NK-92 (cell line): ENCODE results near the gene WDHD1.
"Not testable (repeated sequence)": the region's sequence is repeated elsewhere in the genome, so short reads cannot be mapped to it uniquely, and the experiment has no call there.

Source experiments
- DNase-seq: peaks from one replicate; lab custom pipeline; 2025; ENCODE audit not compliant: unreplicated experiment; lab: John Stamatoyannopoulos, UW

Gene WDHD1

DNA sequence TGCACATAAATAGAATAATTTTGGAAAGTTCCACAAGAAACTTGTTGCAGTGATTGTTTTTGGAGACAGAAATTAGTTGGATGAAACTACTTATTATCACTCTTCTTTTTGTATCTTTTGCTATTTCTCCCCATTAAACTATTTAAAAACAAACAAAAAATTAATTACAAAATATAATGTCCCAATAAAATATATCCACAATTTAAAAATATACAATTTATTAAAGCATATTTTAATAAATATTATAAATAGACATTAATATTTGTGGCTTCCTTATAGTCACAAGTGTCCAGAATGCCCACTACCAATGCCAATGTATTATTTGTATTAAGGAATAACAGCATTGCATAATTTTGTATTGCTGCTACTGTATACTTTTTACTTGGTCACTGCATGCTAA is 71.8 kb downstream of the WDHD1 start:
- DNase-seq: no peak

DNA sequence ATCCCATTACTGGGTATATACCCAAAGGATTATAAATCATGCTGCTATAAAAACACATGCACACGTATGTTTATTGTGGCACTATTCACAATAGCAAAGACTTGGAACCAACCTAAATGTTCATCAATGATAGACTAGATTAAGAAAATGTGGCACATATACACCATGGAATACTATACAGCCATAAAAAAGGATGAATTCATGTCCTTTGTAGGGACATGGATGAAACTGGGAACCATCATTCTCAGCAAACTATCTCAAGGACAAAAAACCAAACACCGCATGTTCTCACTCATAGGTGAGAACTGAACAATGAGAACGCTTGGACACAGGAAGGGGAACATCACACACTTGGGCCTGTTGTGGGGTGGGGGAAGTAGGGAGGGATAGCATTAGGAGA is 73.3 kb downstream of the WDHD1 start:
- not testable (repeated sequence) for DNase-seq

DNA sequence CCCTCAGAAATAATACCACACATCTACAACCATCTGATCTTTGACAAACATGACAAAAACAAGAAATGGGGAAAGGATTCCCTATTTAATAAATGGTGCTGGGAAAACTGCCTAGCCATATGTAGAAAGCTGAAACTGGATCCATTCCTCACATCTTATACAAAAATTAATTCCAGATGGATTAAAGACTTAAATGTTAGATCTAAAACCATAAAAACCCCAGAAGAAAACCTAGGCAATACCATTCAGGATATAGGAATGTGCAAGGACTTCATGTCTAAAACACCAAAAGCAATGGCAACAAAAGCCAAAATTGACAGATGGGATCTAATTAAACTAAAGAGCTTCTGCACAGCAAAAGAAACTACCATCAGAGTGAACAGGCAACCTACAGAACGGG is 74.1 kb downstream of the WDHD1 start:
- DNase-seq: not testable (repeated sequence)

DNA sequence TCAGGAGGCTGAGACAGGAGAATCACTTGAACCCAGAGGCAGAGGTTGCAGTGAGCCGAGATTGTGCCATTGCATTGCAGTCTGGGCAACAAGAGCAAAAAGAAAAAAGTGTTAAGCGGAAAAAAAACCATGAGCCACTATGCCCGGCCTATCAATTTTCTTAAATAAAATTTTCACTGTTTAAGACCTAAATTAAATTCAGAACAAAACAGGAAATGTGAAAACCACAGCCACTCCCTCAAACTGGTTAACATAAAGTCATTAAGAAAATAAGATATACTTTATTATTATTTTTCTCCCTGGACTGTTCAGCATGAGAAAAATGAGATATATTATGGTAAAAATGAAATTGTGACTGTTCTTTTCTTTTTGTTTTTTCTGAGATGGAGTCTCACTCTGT is 79.7 kb downstream of the WDHD1 start:
- DNase-seq: no peak

DNA sequence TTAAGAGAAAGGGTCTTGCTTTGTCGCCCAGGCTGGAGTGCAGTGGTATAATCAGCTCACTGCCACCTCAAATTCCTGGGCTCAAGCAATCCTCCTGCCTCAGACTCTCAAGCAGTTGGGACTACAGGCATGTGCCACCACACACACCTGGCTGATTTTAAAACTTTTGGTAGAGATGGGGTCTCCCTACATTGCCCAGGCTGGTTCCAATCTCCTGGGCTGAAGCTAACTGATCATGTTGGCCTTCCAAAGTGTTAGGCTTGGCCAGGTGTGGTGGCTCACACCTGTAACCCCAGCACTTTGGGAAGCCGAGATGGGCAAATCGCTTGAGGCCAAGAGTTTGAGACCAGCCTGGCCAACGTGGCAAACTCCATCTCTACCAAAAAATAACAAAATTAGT is 80.4 kb downstream of the WDHD1 start:
- no peak for DNase-seq

DNA sequence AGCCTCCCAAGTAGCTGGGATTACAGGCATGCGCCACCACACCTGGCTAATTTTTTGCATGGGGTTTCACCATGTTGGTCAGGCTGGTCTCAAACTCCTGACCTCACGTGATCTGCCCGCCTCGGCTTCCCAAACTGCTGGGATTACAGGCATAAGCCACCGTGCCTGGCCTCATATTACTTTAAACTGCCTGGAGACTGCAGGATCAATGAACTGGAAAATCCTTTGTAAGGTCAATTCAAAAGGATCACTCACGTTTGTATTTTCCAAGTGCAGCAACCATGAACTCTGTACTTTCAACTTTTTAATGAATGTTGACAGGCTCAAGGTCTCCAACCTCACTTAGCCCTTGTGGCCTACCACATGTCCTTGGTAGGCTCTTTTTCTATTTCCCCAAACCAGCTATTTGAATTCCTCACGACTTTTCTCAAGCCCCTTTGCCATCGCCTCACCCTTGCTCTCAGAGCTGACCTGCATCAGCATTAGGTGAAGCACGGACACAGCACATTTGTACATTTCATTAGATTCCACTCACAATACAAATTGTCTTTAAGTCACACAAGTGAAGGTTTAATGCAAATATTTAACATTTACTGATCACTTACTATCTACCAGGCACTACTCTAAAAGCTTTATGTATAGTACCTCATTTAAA is 82.0 kb downstream of the WDHD1 start:
- no peak for DNase-seq

DNA sequence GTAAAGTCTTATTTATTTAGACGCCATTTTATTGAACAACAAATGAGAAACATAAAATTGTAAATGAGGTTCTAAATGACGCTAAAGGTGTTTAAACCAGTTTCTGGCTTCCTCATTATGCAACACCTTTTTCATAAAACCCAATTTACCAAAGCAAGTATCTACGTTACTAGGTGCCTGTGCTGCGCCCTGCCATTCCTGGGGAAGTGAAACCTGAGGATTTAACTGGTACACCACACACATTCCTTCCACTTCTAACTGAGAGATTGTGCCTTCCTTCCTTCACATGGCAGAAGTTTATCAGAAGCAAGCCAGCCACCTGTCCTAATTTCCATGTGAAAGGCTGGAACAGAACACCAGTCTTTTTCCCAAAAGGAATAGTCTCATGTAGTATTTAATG is 84.0 kb downstream of the WDHD1 start:
- no peak for DNase-seq

DNA sequence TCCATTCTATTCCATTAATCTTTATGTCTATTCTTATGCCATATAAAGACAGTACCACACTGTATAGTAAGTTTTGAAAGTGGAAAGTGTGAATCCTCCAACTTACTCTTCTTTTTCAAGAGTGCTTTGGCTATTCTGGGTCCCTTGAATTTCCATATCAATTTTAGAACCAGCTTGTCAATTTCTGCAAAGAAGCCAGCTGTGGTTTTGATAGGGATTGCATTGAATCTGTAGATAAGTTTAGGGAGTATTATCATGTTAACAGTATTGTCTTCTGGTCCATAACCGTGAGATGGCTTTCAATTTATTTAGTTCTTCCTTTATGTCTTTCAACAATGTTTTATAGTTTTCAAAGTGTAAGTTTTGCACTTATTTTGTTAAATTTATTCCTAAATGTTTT is 90.1 kb downstream of the WDHD1 start:
- no peak for DNase-seq

DNA sequence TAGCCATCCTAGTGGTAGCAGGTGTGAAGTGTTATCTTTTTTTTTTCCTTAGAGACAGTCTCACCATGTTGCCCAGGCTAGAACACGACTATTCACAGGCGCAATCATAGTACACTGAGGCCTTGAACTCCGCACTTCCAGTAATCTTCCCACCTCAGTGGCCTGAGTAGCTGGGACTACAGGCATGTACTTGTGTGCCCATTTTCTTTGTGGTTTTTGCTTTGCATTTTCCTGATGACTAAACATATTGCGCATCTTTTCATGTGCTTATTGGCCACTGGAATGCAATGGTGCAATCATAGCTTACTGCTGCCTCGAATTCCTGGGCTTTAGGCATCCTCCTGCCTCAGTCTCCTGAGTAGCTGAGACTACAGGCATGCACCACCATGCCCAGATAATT is 90.9 kb downstream of the WDHD1 start:
- DNase-seq: no peak

DNA sequence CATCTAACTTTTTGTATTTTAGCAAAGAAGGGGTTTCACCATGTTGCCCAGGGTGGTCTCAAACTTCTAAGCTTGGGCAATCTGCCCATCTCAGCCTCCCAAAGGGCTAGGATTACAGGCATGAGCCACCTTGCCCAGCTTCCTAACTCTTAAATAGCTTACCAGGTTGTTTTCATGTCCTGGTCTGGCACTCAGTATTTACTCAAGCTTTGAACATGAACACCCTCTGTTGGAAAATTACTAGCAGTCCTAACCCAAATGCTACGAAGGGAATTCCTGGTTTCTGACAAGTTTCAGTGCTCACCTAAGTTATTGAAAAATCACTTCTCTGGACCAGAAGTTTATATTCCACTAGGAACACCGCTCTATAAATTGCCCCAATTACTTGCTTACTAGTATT is 91.8 kb downstream of the WDHD1 start:
- no peak for DNase-seq

DNA sequence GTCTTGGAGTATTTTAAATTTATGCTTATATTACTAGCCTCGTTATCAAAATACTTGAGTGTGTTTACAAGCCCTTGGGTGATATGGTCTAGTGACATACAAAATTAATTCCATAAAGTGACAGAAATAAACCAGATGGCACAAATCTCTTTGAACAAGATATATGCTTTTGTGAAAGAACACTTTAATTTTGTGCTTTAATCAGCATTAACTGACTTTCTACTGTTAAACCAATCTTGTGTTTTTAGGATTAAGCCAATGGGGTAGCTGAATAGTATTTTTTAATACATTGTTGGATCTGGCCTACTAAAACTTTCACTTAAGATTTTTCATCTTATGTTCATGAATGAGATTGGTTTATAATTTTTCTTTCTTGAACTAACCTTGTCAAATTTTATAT is 93.9 kb downstream of the WDHD1 start:
- no peak for DNase-seq

DNA sequence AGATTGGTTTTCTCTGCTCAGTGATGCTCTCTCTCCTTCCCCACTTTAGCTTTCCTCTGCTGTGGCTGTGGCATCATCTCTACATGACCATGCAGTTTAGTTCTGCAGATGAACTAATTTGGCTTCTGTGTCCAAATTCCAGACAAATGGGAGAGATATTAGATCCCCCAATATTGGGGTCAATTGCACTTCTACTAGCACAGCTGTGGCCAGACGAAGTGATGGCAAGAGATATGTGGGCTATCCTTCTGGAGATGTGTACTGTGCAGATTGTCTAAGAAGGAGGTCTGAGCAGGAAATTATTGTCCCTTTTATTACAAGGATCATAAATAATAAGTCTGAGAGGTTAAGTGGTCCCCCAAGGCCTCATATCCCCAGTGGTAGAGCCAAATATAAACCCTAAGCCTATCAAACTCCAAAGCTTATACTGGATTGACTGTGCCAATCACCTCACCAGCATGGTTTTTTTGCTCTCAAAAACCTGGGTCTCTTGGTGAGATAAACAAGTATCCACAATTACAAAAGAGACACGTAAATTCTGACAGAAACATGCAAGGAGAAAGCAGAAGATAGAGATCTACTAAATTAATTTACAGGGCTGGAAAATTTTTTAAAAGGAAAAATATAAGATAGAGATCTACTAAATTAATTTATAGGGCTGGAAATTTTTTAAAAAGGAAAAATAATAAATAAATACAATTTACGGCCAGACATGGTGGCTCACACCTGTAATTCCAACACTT is 95.1 kb downstream of the WDHD1 start:
- no peak for DNase-seq

DNA sequence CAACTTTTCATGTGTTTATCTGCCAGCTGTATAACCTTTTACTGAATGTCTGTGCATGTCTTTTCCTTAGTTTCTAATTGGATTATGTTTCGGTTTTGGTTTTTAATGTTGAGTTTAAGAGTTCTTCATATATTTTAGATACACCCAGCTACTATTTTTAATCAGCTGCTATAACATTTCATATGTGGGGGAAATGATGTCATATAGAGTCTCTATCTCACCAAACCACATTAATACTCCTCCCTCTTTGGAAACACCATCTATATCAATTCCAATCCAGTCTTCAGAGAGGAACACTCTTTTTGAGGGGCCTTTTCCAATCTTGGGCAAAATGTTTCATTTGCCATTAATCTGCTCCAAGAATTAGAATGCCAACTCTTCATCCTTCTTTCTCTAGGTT is 95.8 kb downstream of the WDHD1 start:
- DNase-seq: no peak

DNA sequence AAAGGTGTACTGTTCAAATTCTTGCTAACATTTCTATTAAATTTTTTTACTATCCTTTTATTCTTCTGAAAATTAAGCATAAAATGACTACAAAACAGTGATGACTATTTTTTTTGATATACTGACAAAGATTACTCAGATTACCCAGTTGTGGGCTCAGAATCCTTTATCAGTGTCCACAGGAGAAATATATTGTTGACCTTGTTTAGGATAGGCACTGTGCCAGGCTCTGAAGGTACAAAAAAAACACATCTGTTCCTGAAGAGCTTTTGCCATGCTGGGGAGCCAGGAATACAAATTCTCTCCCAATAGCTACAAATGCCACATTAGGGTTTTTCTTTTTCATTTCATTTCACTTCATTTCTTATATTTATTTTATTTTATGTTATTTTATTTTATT is 97.3 kb downstream of the WDHD1 start:
- DNase-seq: no peak

DNA sequence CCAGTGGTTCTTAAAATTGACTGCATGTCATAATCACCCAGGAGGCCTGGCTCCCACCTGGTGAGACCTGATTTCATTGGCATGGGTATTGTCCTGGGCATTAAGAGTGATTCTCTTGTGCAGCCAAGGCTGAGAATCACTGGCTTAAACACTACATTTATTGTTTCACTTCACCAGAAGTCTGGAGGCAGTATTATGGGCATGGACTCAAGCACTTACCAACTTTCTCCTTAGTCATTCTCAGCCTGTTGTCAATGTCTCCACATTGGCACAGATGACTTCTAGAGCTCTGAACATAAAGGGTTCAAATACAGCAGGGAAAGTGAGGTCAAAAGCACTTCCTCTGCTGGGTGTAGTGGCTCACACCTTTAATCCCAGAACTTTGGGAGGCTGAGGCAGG is 98.7 kb downstream of the WDHD1 start:
- DNase-seq: no peak

DNA sequence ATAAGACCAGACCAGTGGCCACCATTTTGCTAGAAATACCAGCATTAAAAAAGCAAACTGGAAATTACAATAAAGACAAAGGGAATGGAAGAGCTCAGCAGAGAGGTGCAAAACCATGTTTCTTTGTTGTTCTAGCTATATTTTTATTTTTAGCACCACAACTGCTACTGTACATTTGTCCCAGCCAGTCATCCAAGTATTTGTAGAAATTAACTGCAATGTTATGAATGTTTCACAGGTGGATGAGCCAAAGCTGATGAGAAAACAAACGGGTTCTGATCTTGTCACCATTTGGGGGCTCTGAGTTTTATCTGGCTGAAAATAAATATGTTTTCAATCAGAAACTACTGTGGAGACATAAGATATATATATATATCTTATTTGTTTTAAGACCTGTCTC is 99.3 kb downstream of the WDHD1 start:
- no peak for DNase-seq

DNA sequence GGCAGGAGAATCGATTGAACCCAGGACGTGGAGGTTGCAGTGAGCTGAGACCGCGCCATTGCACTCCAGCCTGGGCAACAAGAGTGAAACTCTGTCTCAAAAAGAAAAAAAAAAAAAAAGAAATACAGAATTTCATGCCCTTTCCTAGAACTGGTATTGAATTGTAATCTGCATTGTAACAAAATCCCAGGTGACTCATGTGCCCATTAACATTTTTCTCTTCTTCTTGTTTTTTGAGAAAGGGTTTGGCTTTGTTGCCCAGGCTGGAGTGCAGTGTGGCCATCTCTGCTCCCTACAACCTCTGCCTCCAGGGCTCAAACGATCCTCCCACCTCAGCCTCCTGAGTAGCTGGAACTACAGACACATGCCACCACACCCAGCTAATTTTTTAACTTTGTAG is 100.3 kb downstream of the WDHD1 start:
- not testable (repeated sequence) for DNase-seq

DNA sequence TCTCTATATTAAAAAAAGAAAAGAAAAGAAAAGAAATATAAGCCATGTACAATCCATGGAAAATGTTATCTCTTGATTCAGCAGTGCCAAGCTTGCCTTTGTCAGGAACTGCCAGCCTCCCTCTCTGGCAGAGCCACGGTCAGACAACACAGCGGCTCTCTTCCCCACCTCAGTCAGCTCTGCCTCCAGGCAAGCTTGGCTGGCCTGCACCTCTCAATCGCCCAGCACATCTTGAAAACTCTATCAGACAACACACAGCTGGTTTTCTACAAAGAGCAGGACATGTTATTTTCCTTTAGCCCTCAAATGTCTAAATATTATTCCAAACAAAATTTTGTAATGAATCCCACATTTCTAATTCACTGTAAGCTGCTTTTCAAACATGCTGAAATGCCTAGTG is 104.3 kb downstream of the WDHD1 start:
- no peak for DNase-seq

DNA sequence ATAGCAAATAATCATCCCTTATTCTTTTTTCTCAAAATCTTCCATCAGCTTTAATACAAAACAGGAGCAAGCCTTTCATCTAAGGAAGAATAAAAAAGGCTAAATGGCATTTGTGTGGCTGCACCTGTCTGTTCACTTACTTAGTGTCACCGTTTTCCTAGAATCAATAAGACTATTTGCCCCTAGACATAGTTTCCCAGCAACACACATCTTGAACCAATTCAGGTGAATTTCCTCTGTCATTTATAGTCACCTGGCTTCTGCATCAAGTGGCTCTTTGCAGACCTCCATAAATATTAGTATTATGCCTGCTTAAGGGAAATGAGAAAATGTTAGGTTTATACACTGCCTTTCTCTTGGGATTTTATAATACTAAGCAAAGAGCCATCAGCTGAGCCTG is 106.8 kb downstream of the WDHD1 start:
- DNase-seq: no peak

DNA sequence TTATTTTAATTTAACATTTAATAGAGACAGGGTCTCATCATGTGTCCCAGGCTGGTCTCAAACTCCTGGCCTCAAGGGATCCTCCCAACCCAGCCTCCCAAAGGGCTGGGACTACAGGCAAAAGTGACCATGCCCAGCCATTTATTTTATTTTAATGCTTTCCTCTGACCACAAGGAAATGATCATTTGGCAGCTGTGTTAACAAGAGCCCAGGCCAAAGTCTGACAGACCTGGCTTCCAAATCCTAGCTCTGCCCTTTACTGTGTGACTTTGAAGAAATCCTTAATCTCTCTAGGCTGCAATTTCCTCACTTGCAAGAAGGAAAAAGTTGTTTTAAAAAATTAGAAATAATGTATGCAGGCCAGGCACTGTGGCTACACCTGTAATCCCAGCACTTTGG is 107.6 kb downstream of the WDHD1 start:
- DNase-seq: no peak

DNA sequence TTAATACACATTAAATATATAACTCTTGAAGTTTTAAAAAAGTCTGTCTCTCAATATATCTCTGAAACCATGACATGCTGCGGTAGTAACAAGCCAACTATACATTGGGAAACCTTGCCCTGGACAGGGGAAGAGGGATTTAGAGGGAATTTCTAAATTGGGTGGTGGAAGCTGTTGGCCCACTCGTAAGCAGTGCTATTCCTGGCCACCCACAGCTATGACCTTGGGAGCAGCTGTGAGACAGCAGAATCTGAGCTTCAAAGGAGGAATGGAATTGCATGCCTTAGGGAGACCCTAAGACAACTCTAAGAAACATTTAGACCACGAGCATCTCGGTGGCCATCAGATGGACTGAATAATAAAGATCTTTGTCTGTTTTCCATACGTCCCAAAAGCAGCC is 108.5 kb downstream of the WDHD1 start:
- DNase-seq: no peak

DNA sequence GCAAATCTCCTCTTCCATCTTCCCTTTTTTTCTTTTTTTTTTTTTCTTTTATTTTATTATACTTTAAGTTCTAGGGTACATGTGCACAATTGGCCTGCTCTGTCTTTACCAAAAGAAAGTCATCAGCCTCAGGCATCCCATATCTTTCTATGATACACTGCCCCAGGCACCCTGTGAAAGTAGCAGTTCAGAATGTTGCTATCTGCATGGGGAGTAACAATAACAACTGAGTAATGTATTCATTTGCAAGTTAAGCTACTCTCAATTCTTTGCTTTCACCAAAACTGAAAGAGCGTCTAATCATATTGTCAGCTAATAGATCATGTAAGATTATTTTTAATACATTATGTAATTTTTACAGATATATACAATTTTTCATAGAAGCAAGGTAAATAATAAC is 110.8 kb downstream of the WDHD1 start:
- no peak for DNase-seq
